Measurements from ENCODE around the gene FALEC. TPM values are rescaled to one million over a fixed set of nuclear protein-coding genes. Genes with fewer than 3 reads are reported as not detected.

Gene FALEC
- total RNA-seq = 1.9 TPM

DNA sequence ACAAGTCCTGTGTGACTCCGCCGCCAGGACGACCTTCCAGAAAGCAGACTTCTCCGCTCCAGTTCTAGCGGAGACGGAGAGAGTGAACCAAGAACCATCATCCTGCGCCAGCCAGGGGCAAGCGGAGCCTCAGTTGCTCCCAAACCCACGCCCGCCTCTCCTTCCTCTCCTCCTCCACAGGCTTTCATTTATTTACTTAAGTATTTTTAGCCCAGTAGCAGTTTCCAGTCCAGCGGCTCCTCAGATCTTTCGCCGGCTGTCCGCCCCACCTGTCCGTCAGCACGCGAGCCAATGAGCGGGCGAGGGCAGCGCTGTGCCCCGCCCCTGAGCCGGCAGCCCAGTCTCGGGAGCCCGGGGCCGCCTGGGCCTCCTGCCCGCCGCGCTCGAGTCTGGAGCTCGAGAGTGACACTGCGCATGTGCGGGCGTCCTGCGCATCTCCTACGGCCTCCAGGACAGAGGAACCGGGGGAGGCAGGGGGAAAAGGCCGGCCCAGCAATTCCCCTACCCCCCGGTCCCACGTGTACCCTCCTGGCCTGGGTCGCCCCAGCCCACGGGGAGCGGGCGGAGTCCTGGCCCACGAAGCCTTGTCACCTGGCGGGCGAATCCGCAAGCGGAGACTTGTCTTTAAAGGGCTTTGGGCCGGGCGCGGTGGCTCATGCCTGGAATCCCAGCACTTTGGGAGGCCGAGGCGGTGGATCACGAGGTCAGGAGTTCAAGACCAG lies at the start of gene FALEC:
Gene FALEC, plus strand, starts transcription at position 425 of the 722 bp plus-strand sequence.

DNA sequence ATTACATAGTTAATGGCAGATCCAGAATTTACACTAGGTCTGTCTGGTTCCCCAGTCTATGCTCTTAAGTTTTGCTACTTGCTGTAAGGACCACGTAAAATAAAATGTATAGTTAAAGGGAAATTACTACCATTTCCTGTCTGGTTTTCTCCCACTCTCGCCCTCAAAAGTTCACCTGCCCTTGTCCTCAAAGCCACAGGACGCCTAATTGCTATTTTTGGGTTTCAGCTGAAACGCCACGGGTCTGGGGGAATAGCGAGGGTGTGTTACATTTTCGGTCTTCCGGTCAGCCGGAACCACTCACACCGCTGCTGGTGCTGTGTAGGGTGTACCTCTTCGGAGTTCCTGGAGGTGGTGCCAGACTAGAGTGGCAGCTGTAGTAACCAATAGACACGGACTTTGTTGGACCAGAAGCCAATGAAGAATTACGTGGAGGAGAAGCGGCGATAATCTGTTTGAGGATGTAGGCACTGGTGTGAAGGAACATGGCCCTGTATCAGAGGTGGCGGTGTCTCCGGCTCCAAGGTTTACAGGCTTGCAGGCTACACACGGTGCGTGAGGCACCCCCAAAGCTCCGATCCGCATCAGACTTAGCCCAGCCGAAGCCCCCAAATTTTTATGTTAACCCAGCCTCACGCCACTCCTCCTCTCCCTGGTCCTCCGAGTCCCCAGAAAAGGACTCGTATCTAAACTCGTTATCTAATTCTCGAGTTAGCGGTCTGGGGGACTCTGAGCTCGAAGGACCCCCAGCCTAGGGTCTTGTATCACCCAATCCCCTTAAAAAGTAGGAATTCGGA lies 28.4 kb upstream of the FALEC start, which contains the start of gene TARS2:
Gene TARS2, plus strand, starts transcription at position 454 of the 797 bp plus-strand sequence. Its CDS starts 32 bp downstream, at position 486.

GRCh38 chr1:150507912-150508864 lies 7.4 kb upstream of the FALEC start, which contains the start of gene ECM1:
Gene ECM1, plus strand, starts transcription at chr1:150508109. Its CDS starts 101 bp downstream, at chr1:150508210.

GRCh38 chr1:150548632-150549495 lies 33.3 kb downstream of the FALEC start, which contains the start of gene ADAMTSL4:
Gene ADAMTSL4, plus strand, starts transcription at chr1:150549408. Its CDS starts 2,881 bp downstream, at chr1:150552289.

GRCh38 chr1:150579110-150579944 lies 63.8 kb downstream of the FALEC start, which contains the start of gene MCL1:
Gene MCL1, minus strand, starts transcription at chr1:150579610. Its CDS starts 80 bp downstream, at chr1:150579530.

Small RNA genes lying within 50 kb of the gene (small RNA-seq; reads per million reads assigned to genes)
- gene MIR4257 (ENCODE audit: low replicate concordance) (not detected), gene RN7SL473P (ENCODE audit: low replicate concordance) (not detected), gene RN7SL600P (ENCODE audit: low replicate concordance) (not detected)

Other genes starting within 250 kb of the FALEC start
- 64.2 TPM for gene APH1A, start 246.7 kb upstream of the FALEC start, total RNA-seq
- gene C1orf54, start 243.0 kb upstream of the FALEC start, total RNA-seq = 5.0 TPM
- 2.8 TPM for gene CIART, start 233.2 kb upstream of the FALEC start, total RNA-seq
- 56.0 TPM for gene MRPS21, start 221.9 kb upstream of the FALEC start, total RNA-seq
- 86.1 TPM for gene PRPF3, start 194.2 kb upstream of the FALEC start, total RNA-seq
- 32.9 TPM for gene RPRD2, start 151.6 kb upstream of the FALEC start, total RNA-seq
- 31.3 TPM for gene TARS2, start 28.3 kb upstream of the FALEC start, total RNA-seq
- 2.8 TPM for gene ECM1, start 7.6 kb upstream of the FALEC start, total RNA-seq
- gene ADAMTSL4, start 33.7 kb downstream of the FALEC start, total RNA-seq = 0.31 TPM
- gene MCL1, start 63.9 kb downstream of the FALEC start, total RNA-seq = 113 TPM
- gene ENSA, start 113.9 kb downstream of the FALEC start, total RNA-seq = 132 TPM
- 6.3 TPM for gene GOLPH3L, start 181.4 kb downstream of the FALEC start, total RNA-seq
- gene HORMAD1, start 205.1 kb downstream of the FALEC start, total RNA-seq = 0.63 TPM

All from parietal lobe (tissue), 2 donors.